CD8-positive, alpha-beta memory T cell (primary cell): ENCODE data around the gene NHS. TPM values are rescaled to one million over a fixed set of nuclear protein-coding genes. Genes with fewer than 3 reads are reported as not detected.

Source experiments
- CTCF ChIA-PET: fragments of 350-600 bp; sonication (Branson Sonifier 250); formaldehyde crosslinking; loops from one replicate; lab custom pipeline; 2021; ENCODE audit warnings: antibody characterized with exemption; lab: Charles Lee
- POLR2A ChIA-PET: fragments of 350-600 bp; sonication (Branson Sonifier 250); formaldehyde crosslinking; loops from one replicate; lab custom pipeline; 2021; ENCODE audit warnings: antibody characterized with exemption; lab: Charles Lee
- DNase-seq, 5 donors: peaks; one replicate each; pipeline versions ENCODE4 v3.0.0 to v3.0.0-alpha.2; 2020 to 2022; ENCODE audit warnings: mixed read lengths in 1 of 5
- H3K27ac ChIP-seq: one replicate; pipeline ENCODE4 v1.7.0; 2013; ENCODE audit warnings: low read depth, mild to moderate bottlenecking, low read length, moderate library complexity
- H3K27me3 ChIP-seq: 2 replicates; pipeline ENCODE4 v1.7.0; 2013; ENCODE audit warnings: low read length, mild to moderate bottlenecking; ENCODE audit not compliant: insufficient read depth, poor library complexity, severe bottlenecking
- H3K36me3 ChIP-seq: 2 replicates; pipeline ENCODE4 v1.7.0; 2013; ENCODE audit warnings: mild to moderate bottlenecking, low read length, moderate library complexity; ENCODE audit not compliant: insufficient read depth
- H3K4me1 ChIP-seq: 2 replicates; pipeline ENCODE4 v1.7.0; 2013; ENCODE audit warnings: mild to moderate bottlenecking, low read length, moderate library complexity; ENCODE audit not compliant: insufficient read depth
- H3K4me3 ChIP-seq: 2 replicates; pipeline ENCODE4 v1.7.0; 2013; ENCODE audit warnings: mild to moderate bottlenecking, low read length
- H3K9me3 ChIP-seq: 2 replicates; pipeline ENCODE4 v1.7.0; 2013; ENCODE audit warnings: mild to moderate bottlenecking, low read length
- H3K27ac Mint-ChIP-seq, 8 donors: one replicate each; pipeline ENCODE4 v1.8.0; 2020 to 2021; ENCODE audit warnings: mixed read lengths in 8 of 8, mild to moderate bottlenecking in 6 of 8, inconsistent platforms in 3 of 8, moderate library complexity in 3 of 8
- H3K27me3 Mint-ChIP-seq, 2 donors: one replicate each; pipeline ENCODE4 v1.8.0; 2020 to 2021; ENCODE audit warnings: mixed read lengths in 2 of 2, mild to moderate bottlenecking in 1 of 2, moderate library complexity in 1 of 2
- H3K36me3 Mint-ChIP-seq, 3 donors: one replicate each; pipeline ENCODE4 v1.8.0; 2020 to 2021; ENCODE audit warnings: mixed read lengths in 3 of 3, inconsistent platforms in 1 of 3, mild to moderate bottlenecking in 1 of 3
- H3K4me1 Mint-ChIP-seq, 3 donors: one replicate each; pipeline ENCODE4 v1.8.0; 2020 to 2021; ENCODE audit warnings: mixed read lengths in 3 of 3, inconsistent platforms in 1 of 3, mild to moderate bottlenecking in 1 of 3
- H3K4me3 Mint-ChIP-seq, 7 donors: one replicate each; pipeline ENCODE4 v1.8.0; 2020 to 2021; ENCODE audit warnings: mixed read lengths in 7 of 7, mild to moderate bottlenecking in 6 of 7, moderate library complexity in 4 of 7, inconsistent platforms in 2 of 7
- H3K9me3 Mint-ChIP-seq, 5 donors: one replicate each; pipeline ENCODE4 v1.8.0; 2020 to 2022; ENCODE audit warnings: mixed read lengths in 5 of 5, mild to moderate bottlenecking in 3 of 5, moderate library complexity in 2 of 5, inconsistent platforms in 1 of 5
- polyA plus RNA-seq: library from polyadenylated mRNA; unstranded; fragments of 300-500 nt; fragmentation: Illumina TruSeq; gene quantifications from one replicate; pipeline ENCODE4 v1.2.3, GENCODE V29; 2021
- total RNA-seq, 2 experiments: library from RNA; stranded (reverse); gene quantifications; one replicate each; pipeline ENCODE4 v1.2.3, GENCODE V29; 2021

NHS gene
- total and polyA plus RNA-seq, 3 experiments from 2014 or later = 9.6 to 11.3 TPM; not detected in 1

DNA sequence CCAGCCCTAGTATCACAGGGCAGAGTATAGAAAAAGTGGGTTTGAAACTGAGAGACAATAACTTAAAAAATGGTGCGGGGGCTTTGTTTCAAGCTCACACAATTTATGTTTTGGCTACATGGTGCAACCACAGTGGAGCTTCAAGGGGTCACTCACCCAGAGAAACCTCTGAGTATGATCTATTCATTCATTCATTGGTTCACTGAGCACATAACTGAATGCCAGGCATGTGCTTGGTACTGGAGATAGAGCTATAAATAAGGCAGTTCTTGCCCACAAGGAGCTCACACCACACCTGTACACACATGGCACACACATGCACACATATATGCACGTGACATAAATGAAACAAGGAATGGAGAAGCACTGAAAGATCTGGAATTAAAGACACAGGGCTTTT is 171.4 kb downstream of the NHS start:
- no peaks in the 10 kb centered on the region for H3K4me1 ChIP-seq
- no peak overlapping the region for H3K4me3 Mint-ChIP-seq
- no peak overlapping the region for H3K27ac ChIP-seq
- H3K27me3 Mint-ChIP-seq = peaks cover 0 to 3% of the 10 kb centered on the region in 2 donors
- no peak overlapping the region for H3K4me3 ChIP-seq
- no peaks in the 10 kb centered on the region for H3K9me3 ChIP-seq
- ChIA-PET POLR2A (no interaction called here), CTCF (no interaction called here)
- no peak for DNase-seq
- H3K4me1 Mint-ChIP-seq = peaks cover 0 to 8% (median 3%) of the 10 kb centered on the region in 3 donors
- no peaks in the 10 kb centered on the region for H3K36me3 Mint-ChIP-seq
- H3K27ac Mint-ChIP-seq = no peak overlapping the region
- peaks cover 0 to 1% (median 0%) of the 10 kb centered on the region in 5 donors for H3K9me3 Mint-ChIP-seq
- no peaks in the 10 kb centered on the region for H3K27me3 ChIP-seq
- no peaks in the 10 kb centered on the region for H3K36me3 ChIP-seq

DNA sequence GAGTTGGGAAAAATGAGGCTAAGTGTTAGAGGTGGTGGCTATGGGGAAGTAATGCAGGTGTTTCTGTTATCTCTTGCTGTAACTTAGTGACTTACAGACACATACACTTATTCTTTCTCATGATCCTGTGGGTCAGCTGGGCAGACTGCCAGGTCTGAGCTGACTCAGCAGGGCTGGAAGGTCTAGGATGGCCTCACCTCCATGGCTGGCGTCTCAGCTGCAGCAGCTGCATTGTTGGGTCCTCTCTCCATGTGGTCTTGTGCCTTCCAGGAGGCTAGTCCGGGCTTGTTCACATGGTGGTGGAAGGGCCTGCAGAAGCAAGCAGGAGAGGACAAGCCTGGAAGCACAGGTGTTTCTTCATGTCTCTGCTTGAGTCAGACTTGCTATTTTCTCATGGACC is 172.7 kb downstream of the NHS start:
- Mint-ChIP-seq H3K36me3 (no peaks in the 10 kb centered on the region), H3K4me3 (no peak overlapping the region), H3K27ac (no peak overlapping the region), H3K4me1 (peaks cover 0 to 8% (median 3%) of the 10 kb centered on the region in 3 donors), H3K9me3 (peaks cover 0 to 1% (median 0%) of the 10 kb centered on the region in 5 donors), H3K27me3 (peaks cover 0 to 3% of the 10 kb centered on the region in 2 donors)
- Histone ChIP-seq H3K27me3 (no peaks in the 10 kb centered on the region), H3K27ac (no peak overlapping the region), H3K4me3 (no peak overlapping the region), H3K4me1 (no peaks in the 10 kb centered on the region), H3K9me3 (no peaks in the 10 kb centered on the region), H3K36me3 (no peaks in the 10 kb centered on the region)
- CTCF ChIA-PET = no interaction called here
- POLR2A ChIA-PET = no interaction called here
- DNase-seq = no peak

DNA sequence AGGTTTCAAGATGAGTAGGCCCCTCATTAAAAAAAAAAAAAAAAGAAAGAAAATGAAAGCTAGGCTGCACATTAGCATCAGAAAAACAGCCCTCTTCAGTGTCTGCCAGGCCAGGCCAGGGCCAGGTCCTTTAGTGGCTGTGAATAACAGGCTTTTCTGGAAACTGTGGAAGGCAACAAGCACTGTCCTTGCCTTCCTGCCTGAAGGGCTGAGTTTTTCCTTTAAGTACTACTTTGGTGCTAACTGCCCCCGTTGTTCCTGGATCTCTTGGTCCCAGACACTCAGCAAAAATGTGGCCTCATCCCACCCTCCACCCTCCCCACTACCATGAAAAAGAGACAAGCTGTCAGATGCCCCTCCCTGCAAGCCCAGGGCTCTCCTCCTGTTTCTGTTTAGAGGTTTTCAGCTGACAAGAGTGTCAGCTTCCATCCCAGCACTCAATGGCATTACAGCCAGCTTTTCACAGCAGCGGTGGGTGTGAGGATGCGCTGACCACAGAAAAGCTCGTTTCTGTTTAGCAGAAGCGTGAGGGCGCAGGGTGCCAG is 174.2 kb downstream of the NHS start:
- H3K9me3 ChIP-seq = no peaks in the 10 kb centered on the region
- peaks cover 0 to 1% (median 0%) of the 10 kb centered on the region in 5 donors for H3K9me3 Mint-ChIP-seq
- no peaks in the 10 kb centered on the region for H3K36me3 ChIP-seq
- H3K27me3 Mint-ChIP-seq = peaks cover 0 to 3% of the 10 kb centered on the region in 2 donors
- no peak overlapping the region for H3K27ac Mint-ChIP-seq
- no peak for DNase-seq
- H3K4me1 ChIP-seq = no peaks in the 10 kb centered on the region
- no peak overlapping the region for H3K27ac ChIP-seq
- H3K4me3 Mint-ChIP-seq = no peak overlapping the region
- no peaks in the 10 kb centered on the region for H3K36me3 Mint-ChIP-seq
- H3K27me3 ChIP-seq = no peaks in the 10 kb centered on the region
- H3K4me3 ChIP-seq = no peak overlapping the region
- H3K4me1 Mint-ChIP-seq = peaks cover 0 to 8% (median 3%) of the 10 kb centered on the region in 3 donors
- ChIA-PET CTCF (no interaction called here), POLR2A (no interaction called here)

DNA sequence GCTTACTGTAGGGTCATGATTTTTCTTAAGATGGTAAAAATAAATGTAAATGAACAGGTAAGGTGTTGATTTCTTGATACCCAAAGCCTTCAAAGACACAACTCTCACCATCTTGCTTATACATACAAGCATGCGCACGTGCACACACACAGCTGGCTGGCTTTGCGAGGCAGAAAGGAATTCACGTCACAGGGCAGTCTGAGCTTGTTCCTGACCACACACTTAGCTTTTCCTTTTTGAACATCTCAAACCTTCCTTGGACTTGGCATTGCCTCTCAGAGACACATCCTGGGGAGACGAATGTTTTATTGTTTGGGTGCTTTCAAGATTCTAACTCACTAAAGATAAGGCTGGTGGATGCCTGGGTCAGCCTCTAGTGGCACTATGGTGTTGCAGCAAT is 175.0 kb downstream of the NHS start:
- no peak overlapping the region for H3K4me3 Mint-ChIP-seq
- CTCF ChIA-PET = no interaction called here
- DNase-seq = no peak
- H3K36me3 Mint-ChIP-seq = no peaks in the 10 kb centered on the region
- H3K9me3 ChIP-seq = no peaks in the 10 kb centered on the region
- no peaks in the 10 kb centered on the region for H3K4me1 ChIP-seq
- no peak overlapping the region for H3K27ac ChIP-seq
- H3K27ac Mint-ChIP-seq = no peak overlapping the region
- H3K27me3 ChIP-seq = no peaks in the 10 kb centered on the region
- H3K4me1 Mint-ChIP-seq = peaks cover 0 to 8% (median 3%) of the 10 kb centered on the region in 3 donors
- H3K27me3 Mint-ChIP-seq = peaks cover 0 to 3% of the 10 kb centered on the region in 2 donors
- H3K4me3 ChIP-seq = no peak overlapping the region
- no peaks in the 10 kb centered on the region for H3K36me3 ChIP-seq
- POLR2A ChIA-PET = no interaction called here
- H3K9me3 Mint-ChIP-seq = peaks cover 0 to 1% (median 0%) of the 10 kb centered on the region in 5 donors

DNA sequence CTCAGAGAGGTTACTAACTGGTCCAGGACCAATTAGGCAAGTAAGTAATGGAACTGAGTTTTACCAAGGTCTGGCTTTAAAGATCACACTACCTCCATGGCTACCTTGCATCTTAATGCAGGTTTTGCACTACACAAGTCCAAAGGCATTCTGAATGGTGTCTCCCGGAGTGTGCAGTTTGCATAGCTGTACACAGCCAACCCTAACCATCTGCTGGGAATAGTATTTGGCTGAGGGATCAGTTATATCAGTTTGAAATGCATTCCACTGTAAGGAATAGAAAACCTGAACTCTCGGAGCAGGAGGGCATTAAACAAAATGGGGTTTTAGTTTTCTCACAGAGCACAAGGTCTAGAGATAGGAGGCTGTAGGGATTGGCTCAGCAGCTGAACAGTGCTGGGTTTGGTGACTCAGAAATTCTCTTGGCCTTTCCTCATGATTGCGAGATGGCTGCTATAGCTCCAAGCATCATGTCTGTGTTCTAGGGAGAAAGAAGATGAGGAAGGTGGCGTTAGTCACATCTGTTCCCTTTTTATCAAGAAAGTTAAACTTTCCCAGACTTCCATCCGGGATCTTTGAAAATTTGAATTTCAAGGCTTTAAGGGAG is 177.1 kb downstream of the NHS start:
- no peak for DNase-seq
- Mint-ChIP-seq H3K27me3 (peaks cover 0 to 3% of the 10 kb centered on the region in 2 donors), H3K27ac (no peak overlapping the region), H3K36me3 (no peaks in the 10 kb centered on the region), H3K4me1 (peaks cover 0 to 8% (median 3%) of the 10 kb centered on the region in 3 donors), H3K9me3 (peaks cover 0 to 1% (median 0%) of the 10 kb centered on the region in 5 donors), H3K4me3 (no peak overlapping the region)
- Histone ChIP-seq H3K27ac (no peak overlapping the region), H3K4me3 (no peak overlapping the region), H3K9me3 (no peaks in the 10 kb centered on the region), H3K36me3 (no peaks in the 10 kb centered on the region), H3K4me1 (no peaks in the 10 kb centered on the region), H3K27me3 (no peaks in the 10 kb centered on the region)
- CTCF ChIA-PET = no interaction called here
- POLR2A ChIA-PET = no interaction called here

DNA sequence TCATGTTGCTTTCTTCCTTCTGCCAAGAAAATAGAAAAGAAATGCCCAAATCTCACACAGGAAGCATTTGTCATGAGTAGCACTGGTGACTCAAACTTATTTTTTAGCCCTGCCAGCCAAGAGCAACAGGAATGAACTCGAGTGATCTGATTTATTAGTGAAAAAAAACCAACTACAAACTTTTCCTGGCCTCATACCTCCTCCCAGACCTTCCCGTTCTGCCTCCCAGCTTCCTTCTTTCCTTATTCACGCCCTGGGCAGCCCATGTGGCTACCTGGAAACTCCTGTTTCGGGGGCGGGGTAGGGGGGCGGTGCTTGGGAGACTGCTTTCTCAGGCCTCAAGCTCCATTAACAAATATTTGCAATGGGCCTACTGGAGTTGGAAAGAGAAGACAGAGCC is 178.5 kb downstream of the NHS start:
- POLR2A ChIA-PET = no interaction called here

DNA sequence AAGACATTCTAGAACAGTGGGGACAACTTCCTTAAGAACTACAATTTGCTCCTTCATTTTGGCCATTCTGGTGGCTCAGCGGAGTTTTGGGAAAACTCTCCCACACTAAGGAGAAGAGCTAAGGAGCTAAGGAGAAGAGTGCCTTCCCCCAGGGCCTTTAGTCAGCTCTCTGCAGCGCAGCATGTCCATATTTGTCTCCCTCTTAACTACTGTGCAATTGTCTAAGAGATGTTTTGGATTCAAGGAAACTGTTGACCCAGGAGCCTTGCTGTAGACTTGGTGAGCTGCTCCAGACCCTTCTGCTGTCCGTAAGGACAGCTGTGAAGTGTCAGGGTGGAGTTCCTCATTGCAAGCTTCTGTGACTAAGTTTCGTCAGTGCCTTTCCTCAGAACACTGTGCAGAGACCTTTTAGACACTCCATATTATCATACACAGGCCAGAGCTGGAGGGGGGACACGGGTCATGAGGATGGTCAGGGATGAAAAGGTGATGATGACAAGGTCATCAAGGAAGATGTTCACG is 179.0 kb downstream of the NHS start:
- Mint-ChIP-seq H3K36me3 (no peaks in the 10 kb centered on the region), H3K9me3 (no peaks in the 10 kb centered on the region), H3K4me3 (no peak overlapping the region), H3K27me3 (peaks cover 0 to 2% of the 10 kb centered on the region in 2 donors), H3K4me1 (peaks cover 0 to 8% (median 3%) of the 10 kb centered on the region in 3 donors), H3K27ac (no peak overlapping the region)
- Histone ChIP-seq H3K4me1 (no peaks in the 10 kb centered on the region), H3K4me3 (no peak overlapping the region), H3K27me3 (no peaks in the 10 kb centered on the region), H3K36me3 (no peaks in the 10 kb centered on the region), H3K9me3 (no peaks in the 10 kb centered on the region), H3K27ac (no peak overlapping the region)
- no peak for DNase-seq
- ChIA-PET CTCF (no interaction called here), POLR2A (no interaction called here)

More for the DNA sequence above, 178.5 kb downstream of the NHS start:
- H3K9me3 ChIP-seq = no peaks in the 10 kb centered on the region
- no peaks in the 10 kb centered on the region for H3K36me3 Mint-ChIP-seq
- no peak for DNase-seq
- no peaks in the 10 kb centered on the region for H3K9me3 Mint-ChIP-seq
- no peak overlapping the region for H3K27ac ChIP-seq
- H3K36me3 ChIP-seq = no peaks in the 10 kb centered on the region
- CTCF ChIA-PET = no interaction called here
- no peaks in the 10 kb centered on the region for H3K27me3 ChIP-seq
- peaks cover 0 to 8% (median 3%) of the 10 kb centered on the region in 3 donors for H3K4me1 Mint-ChIP-seq
- H3K4me1 ChIP-seq = no peaks in the 10 kb centered on the region
- H3K4me3 ChIP-seq = no peak overlapping the region
- no peak overlapping the region for H3K27ac Mint-ChIP-seq
- H3K27me3 Mint-ChIP-seq = peaks cover 0 to 2% of the 10 kb centered on the region in 2 donors
- no peak overlapping the region for H3K4me3 Mint-ChIP-seq

DNA sequence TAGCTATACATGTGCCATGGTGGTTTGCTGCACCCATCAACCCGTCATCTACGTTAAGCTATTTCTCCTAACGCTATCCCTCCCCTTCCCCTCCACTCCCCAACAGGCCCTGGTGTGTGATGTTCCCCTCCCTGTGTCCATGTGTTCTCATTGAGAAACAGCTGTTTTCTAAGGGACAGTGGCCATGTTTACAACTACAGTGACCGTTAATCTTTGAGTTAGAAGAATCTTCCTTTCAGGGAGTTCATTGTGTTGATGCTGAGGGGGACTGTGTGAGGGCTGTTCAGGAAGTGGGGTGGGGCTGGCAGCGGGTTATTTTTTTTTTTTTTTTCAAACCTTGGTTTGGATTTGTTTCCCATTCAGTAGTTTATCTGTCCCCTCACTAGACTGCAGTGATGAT is 179.9 kb downstream of the NHS start:
- H3K27ac Mint-ChIP-seq = no peak overlapping the region
- no peak overlapping the region for H3K4me3 Mint-ChIP-seq
- H3K27me3 Mint-ChIP-seq = no peaks in the 10 kb centered on the region
- Histone ChIP-seq H3K36me3 (no peaks in the 10 kb centered on the region), H3K4me3 (no peak overlapping the region), H3K27me3 (no peaks in the 10 kb centered on the region), H3K4me1 (no peaks in the 10 kb centered on the region), H3K9me3 (no peaks in the 10 kb centered on the region), H3K27ac (no peak overlapping the region)
- no peak for DNase-seq
- no peaks in the 10 kb centered on the region for H3K9me3 Mint-ChIP-seq
- no peaks in the 10 kb centered on the region for H3K36me3 Mint-ChIP-seq
- ChIA-PET CTCF (no interaction called here), POLR2A (no interaction called here)
- H3K4me1 Mint-ChIP-seq = no peaks in the 10 kb centered on the region
